Measurements from ENCODE around the gene GASK1A. TPM values are rescaled to one million over a fixed set of nuclear protein-coding genes. Genes with fewer than 3 reads are reported as not detected.

Gene GASK1A
- total and polyA plus RNA-seq, 10 donors: 0.43 to 4.0 (median 1.8) TPM

DNA sequence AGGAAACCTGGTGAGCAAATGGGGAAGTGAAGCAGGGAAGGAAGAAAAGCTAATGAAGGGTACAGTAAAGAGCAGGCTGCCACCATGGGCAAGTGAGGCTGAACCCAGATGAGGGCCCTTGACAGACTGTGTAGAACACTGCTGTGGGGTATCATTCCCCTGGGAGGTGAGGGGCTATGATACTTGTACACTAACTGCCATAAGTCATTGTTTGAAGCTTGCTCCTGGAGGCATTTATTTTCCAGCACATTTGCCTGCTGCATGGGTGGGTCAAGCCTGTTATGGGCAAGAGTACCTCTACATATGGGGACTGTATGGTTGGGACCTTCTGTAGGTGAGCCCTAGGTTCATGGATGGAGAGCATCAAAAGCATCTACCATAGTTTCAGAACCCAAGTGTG is 69.4 kb downstream of the GASK1A start:
- H3K4me3 ChIP-seq: no peak overlapping the region
- TF ChIP-seq POLR2AphosphoS5 (IDR thresholded peaks at IDR 0.05): no peak
- TF ChIP-seq POLR2A (IDR thresholded peaks at IDR 0.05): no peak
- TF ChIP-seq, protein P1, sequence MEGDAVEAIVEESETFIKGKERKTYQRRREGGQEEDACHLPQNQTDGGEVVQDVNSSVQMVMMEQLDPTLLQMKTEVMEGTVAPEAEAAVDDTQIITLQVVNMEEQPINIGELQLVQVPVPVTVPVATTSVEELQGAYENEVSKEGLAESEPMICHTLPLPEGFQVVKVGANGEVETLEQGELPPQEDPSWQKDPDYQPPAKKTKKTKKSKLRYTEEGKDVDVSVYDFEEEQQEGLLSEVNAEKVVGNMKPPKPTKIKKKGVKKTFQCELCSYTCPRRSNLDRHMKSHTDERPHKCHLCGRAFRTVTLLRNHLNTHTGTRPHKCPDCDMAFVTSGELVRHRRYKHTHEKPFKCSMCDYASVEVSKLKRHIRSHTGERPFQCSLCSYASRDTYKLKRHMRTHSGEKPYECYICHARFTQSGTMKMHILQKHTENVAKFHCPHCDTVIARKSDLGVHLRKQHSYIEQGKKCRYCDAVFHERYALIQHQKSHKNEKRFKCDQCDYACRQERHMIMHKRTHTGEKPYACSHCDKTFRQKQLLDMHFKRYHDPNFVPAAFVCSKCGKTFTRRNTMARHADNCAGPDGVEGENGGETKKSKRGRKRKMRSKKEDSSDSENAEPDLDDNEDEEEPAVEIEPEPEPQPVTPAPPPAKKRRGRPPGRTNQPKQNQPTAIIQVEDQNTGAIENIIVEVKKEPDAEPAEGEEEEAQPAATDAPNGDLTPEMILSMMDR (IDR thresholded peaks at IDR 0.05 in 8 of 11, conservative IDR thresholded peaks at IDR 0.05 in 3 of 11): no peak
- H3K9me3 ChIP-seq: peaks cover 0 to 90% (median 85%) of the 10 kb centered on the region in 8 donors

DNA sequence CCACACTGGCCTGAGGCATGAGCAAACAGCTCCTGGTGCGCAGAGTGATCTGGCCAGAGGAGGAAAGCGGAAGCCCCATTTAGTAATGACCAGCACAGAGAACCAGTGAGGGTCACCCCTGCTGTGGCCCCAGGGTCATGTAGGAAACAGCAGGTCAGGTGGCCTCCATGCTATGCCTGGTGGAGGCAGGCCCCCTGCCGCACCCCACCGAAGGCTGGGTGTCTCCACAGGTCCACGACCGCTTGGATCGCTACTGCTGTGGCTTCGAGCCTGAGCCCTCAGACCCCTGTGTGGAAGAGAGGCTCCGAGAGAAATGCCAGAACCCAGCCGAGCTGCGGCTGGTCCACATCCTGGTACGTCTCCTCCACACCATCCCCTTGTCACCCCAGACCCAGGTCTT is 74.2 kb downstream of the GASK1A start:
- no peak for DNase-seq
- no peaks in the 10 kb centered on the region for H3K27me3 ChIP-seq (replicated peaks in 1 of 7)
- H3K27ac ChIP-seq: no peak overlapping the region
- H3K9me3 ChIP-seq: peaks cover 0 to 43% (median 40%) of the 10 kb centered on the region in 8 donors
- no peak overlapping the region for H3K4me3 ChIP-seq
- no peaks in the 10 kb centered on the region for H3K4me1 ChIP-seq
- TF ChIP-seq POLR2A (IDR thresholded peaks at IDR 0.05): no peak
- TF ChIP-seq, protein P1 (IDR thresholded peaks at IDR 0.05 in 8 of 11, conservative IDR thresholded peaks at IDR 0.05 in 3 of 11): no peak
- TF ChIP-seq POLR2AphosphoS5 (IDR thresholded peaks at IDR 0.05): no peak
- 95 to 98% (median 96%) methylated on average over 9 to 12 of the region's 12 CpGs for WGBS, 5 donors
- H3K36me3 ChIP-seq: no peaks in the 10 kb centered on the region
- intact Hi-C loops (cut with DNase I; ENCODE audit: low total_unique reads): no loop called here

More for the DNA sequence above, 69.4 kb downstream of the GASK1A start:
- no peaks in the 10 kb centered on the region for H3K4me1 ChIP-seq
- H3K36me3 ChIP-seq: no peaks in the 10 kb centered on the region
- intact Hi-C loops (cut with DNase I; ENCODE audit: low total_unique reads): no loop called here
- no peak for DNase-seq
- H3K27me3 ChIP-seq (replicated peaks in 1 of 7): no peaks in the 10 kb centered on the region
- H3K27ac ChIP-seq: no peak overlapping the region

DNA sequence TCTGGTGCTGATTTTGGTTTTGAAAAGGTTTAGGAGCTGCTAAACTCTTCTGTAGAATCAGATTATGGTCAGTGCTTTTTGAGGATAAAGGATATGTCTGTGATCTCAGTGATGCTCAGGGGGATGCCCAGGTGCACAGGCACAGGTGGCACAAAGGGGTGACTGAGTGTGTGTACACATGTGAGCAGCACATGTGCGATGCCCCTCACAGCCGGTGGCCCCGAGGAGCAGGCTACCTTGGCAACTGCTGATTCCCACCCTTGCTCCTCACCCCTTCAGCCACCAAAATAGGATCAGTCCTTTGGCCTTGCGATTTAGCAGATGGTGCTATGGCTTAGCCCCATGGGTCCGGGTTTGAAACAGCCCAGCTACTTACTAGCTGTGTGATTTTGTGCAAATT is 75.6 kb downstream of the GASK1A start:
- Histone ChIP-seq H3K9me3 (peaks cover 0 to 34% (median 25%) of the 10 kb centered on the region in 8 donors), H3K36me3 (no peaks in the 10 kb centered on the region), H3K27ac (no peak overlapping the region), H3K27me3 (replicated peaks in 1 of 7) (no peaks in the 10 kb centered on the region), H3K4me1 (no peaks in the 10 kb centered on the region), H3K4me3 (no peak overlapping the region)
- intact Hi-C loops (cut with DNase I; ENCODE audit: low total_unique reads): no loop called here
- DNase-seq: no peak
- 88 to 97% (median 91%) methylated on average over 5 of the region's 5 CpGs for WGBS, 5 donors
- TF ChIP-seq POLR2A (IDR thresholded peaks at IDR 0.05) (no peak), POLR2AphosphoS5 (IDR thresholded peaks at IDR 0.05) (no peak)
- TF ChIP-seq, protein P1 (IDR thresholded peaks at IDR 0.05 in 8 of 11, conservative IDR thresholded peaks at IDR 0.05 in 3 of 11): no peak

DNA sequence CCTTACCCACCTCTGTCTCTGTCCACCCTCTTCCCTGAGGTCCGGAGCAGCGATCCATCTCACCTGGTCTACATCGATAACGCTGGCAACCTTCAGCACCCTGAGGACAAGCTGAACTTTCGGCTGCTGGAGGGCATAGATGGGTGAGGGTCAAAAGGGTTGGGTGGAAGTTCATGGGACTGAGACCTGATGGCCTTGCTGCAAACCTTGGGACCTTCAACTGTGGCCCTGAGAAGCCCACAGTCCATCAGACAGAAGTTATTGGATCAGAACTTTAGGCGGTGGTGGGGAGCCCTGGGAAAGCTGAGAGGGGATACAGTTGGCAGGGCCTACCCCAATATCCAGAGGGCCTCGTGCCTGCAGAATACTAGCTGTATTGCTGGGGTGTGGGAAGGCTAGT is 76.3 kb downstream of the GASK1A start:
- DNase-seq: no peak
- Histone ChIP-seq H3K27ac (no peak overlapping the region), H3K4me1 (no peaks in the 10 kb centered on the region), H3K9me3 (peaks cover 0 to 28% (median 19%) of the 10 kb centered on the region in 8 donors), H3K27me3 (replicated peaks in 1 of 7) (no peaks in the 10 kb centered on the region), H3K36me3 (no peaks in the 10 kb centered on the region), H3K4me3 (no peak overlapping the region)
- 85 to 93% (median 91%) methylated on average over 7 of the region's 7 CpGs for WGBS, 5 donors
- TF ChIP-seq POLR2AphosphoS5 (IDR thresholded peaks at IDR 0.05) (no peak), POLR2A (IDR thresholded peaks at IDR 0.05) (no peak)
- TF ChIP-seq, protein P1 (IDR thresholded peaks at IDR 0.05 in 8 of 11, conservative IDR thresholded peaks at IDR 0.05 in 3 of 11): no peak
- intact Hi-C loops (cut with DNase I; ENCODE audit: low total_unique reads): no loop called here
